ENCODE results near the gene GABRB3. TPM values are rescaled to one million over a fixed set of nuclear protein-coding genes. Genes with fewer than 3 reads are reported as not detected.

The GABRB3 gene
- polyA plus RNA-seq, 1 donor from 2014 or later: 78.3 TPM

DNA sequence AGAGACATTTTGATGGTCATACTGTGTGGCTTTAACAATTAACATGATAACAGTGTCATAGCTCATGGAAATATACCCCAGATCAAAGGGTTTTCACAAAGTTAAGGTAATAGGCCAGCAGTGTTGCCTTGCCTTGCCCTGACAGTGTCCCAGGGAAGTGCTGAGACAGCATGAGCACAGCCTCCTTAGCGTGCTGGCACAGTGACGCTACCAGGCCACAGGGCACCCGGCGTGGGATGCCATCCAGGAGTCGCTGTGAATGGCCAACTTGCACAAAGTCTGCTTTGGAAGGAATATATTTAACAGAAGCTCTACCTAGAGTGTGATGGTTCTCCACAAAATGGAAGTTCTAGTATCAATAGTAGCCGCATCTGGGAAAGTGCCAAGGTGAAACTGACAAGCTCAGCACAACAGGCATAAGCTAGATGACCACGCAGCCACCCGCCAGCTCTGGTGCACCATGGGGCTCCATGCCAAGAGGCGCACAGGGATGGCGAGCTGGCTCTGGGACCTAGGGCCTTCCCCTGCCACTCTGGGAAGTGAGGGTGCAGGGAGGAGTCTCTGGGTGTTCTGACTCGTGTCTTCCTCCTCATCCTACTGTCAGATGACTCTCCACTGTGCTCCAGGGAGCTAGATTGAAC, 86.2 kb downstream of the GABRB3 start:
- Histone ChIP-seq H3K9ac (ENCODE audit: low read length) (no peak overlapping the region), H3F3A (ENCODE audit: insufficient read depth, low read length, poor library complexity, severe bottlenecking) (no peaks in the 10 kb centered on the region), H3K9me3 (ENCODE audit: low read length) (no peaks in the 10 kb centered on the region), H3K27ac (ENCODE audit: low read length) (no peak overlapping the region), H2AFZ (ENCODE audit: low read depth, low read length) (no peak overlapping the region), H3K4me2 (ENCODE audit: low read length) (no peak overlapping the region), H3K36me3 (ENCODE audit: insufficient read depth, low read length) (peaks cover 7% of the 10 kb centered on the region), H3K79me2 (replicated peaks; ENCODE audit: insufficient read depth, low read length) (peaks cover 2% of the 10 kb centered on the region), H4K20me1 (ENCODE audit: insufficient read depth) (no peaks in the 10 kb centered on the region), H3K9me2 (ENCODE audit: insufficient read depth, low read length) (no peaks in the 10 kb centered on the region), H3K27me3 (ENCODE audit: insufficient read depth, low read depth, low read length) (no peaks in the 10 kb centered on the region), H3K4me3 (ENCODE audit: low read length) (no peak overlapping the region)
- no peak for TF ChIP-seq RAD21 (conservative IDR thresholded peaks at IDR 0.05)
- TF ChIP-seq EZH2 (IDR thresholded peaks at IDR 0.05; ENCODE audit: borderline replicate concordance, insufficient read depth, low read length, poor library complexity, severe bottlenecking): no peak
- TF ChIP-seq EP300 (conservative IDR thresholded peaks at IDR 0.05; ENCODE audit: poor library complexity, severe bottlenecking): no peak
- TF ChIP-seq, protein P1, sequence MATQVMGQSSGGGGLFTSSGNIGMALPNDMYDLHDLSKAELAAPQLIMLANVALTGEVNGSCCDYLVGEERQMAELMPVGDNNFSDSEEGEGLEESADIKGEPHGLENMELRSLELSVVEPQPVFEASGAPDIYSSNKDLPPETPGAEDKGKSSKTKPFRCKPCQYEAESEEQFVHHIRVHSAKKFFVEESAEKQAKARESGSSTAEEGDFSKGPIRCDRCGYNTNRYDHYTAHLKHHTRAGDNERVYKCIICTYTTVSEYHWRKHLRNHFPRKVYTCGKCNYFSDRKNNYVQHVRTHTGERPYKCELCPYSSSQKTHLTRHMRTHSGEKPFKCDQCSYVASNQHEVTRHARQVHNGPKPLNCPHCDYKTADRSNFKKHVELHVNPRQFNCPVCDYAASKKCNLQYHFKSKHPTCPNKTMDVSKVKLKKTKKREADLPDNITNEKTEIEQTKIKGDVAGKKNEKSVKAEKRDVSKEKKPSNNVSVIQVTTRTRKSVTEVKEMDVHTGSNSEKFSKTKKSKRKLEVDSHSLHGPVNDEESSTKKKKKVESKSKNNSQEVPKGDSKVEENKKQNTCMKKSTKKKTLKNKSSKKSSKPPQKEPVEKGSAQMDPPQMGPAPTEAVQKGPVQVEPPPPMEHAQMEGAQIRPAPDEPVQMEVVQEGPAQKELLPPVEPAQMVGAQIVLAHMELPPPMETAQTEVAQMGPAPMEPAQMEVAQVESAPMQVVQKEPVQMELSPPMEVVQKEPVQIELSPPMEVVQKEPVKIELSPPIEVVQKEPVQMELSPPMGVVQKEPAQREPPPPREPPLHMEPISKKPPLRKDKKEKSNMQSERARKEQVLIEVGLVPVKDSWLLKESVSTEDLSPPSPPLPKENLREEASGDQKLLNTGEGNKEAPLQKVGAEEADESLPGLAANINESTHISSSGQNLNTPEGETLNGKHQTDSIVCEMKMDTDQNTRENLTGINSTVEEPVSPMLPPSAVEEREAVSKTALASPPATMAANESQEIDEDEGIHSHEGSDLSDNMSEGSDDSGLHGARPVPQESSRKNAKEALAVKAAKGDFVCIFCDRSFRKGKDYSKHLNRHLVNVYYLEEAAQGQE (IDR thresholded peaks at IDR 0.05; ENCODE audit: borderline replicate concordance): no peak

DNA sequence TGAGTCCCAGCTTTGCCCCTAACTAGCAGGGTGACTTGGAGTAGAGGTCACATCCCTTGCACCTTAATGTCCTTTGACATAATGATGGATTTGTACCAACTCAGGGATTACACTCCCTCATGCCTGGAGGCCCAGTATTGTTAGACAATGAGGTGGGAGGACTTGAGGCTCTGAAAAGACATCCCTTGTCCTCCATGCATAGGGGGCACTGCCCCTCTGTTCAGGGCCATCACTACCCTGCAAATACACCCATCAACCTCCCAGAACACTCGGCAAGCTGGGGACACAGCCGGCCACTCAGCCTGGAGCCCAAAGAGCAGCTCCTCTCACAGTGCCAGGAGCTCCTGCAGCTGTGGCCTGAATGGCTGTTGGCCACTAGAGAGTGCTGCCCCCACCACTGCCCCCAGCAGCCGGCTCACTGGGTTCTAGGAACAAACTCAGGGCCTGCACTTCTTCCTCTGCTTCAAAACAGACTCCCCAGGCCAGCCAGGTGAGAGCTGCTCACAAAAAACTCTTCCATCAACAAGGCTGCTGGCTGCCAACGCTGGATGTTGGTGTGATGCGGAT, 90.2 kb downstream of the GABRB3 start:
- Histone ChIP-seq H3F3A (ENCODE audit: insufficient read depth, low read length, poor library complexity, severe bottlenecking) (no peaks in the 10 kb centered on the region), H3K4me3 (ENCODE audit: low read length) (no peak overlapping the region), H2AFZ (ENCODE audit: low read depth, low read length) (no peak overlapping the region), H3K9me2 (ENCODE audit: insufficient read depth, low read length) (no peaks in the 10 kb centered on the region), H4K20me1 (ENCODE audit: insufficient read depth) (no peaks in the 10 kb centered on the region), H3K27me3 (ENCODE audit: insufficient read depth, low read depth, low read length) (no peaks in the 10 kb centered on the region), H3K36me3 (ENCODE audit: insufficient read depth, low read length) (peaks cover 7% of the 10 kb centered on the region), H3K79me2 (replicated peaks; ENCODE audit: insufficient read depth, low read length) (no peaks in the 10 kb centered on the region), H3K9ac (ENCODE audit: low read length) (no peak overlapping the region), H3K4me2 (ENCODE audit: low read length) (no peak overlapping the region), H3K9me3 (ENCODE audit: low read length) (no peaks in the 10 kb centered on the region), H3K27ac (ENCODE audit: low read length) (no peak overlapping the region)
- TF ChIP-seq MXI1 (conservative IDR thresholded peaks at IDR 0.05; ENCODE audit: poor library complexity, severe bottlenecking) (no peak), EZH2 (IDR thresholded peaks at IDR 0.05; ENCODE audit: borderline replicate concordance, insufficient read depth, low read length, poor library complexity, severe bottlenecking) (no peak), TAF1 (IDR thresholded peaks at IDR 0.05; ENCODE audit: low read depth) (no peak), EP300 (conservative IDR thresholded peaks at IDR 0.05; ENCODE audit: poor library complexity, severe bottlenecking) (no peak), POLR2AphosphoS5 (IDR thresholded peaks at IDR 0.05) (no peak), RAD21 (conservative IDR thresholded peaks at IDR 0.05) (no peak)
- TF ChIP-seq, protein P1 (IDR thresholded peaks at IDR 0.05; ENCODE audit: borderline replicate concordance): no peak
